Measurements from ENCODE around the gene PXDC1.
"Not testable (repeated sequence)": the region's sequence is repeated elsewhere in the genome, so short reads cannot be mapped to it uniquely, and the experiment has no call there.

Gene PXDC1

DNA sequence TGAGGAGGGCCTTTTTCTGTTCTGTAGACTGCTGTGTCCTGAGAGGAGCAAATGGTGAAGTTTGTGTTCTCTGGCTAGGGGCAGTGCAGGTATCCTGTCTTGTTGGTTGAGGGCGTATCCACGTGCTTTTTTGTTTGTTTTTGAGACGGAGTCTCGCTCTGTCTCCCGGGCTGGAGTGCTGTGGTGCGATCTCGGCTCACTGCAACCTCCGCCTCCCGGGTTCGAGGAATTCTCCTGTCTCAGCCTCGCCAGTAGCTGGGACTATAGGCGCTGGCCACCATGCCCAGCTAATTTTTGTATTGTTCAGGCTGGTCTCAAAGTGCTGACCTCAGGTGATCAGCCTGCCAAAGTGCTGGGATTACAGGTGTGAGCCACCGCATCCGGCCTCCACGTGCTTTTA is 10.8 kb upstream of the PXDC1 start:
- no peak for DNase-seq (ENCODE audit: low read depth)

DNA sequence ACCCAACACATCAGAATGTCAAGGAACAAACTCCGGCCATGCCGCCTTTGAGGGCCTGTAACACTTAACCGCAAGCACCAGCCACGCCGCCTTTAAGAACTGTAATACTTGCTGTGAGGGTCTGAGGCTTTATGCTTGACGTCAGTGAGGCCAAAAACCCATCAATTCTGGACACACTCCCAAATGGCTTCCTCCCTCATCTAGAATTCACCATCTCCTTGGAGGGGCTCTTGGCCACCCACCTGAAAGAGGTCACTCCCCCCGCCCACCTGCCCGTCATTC is 10.4 kb upstream of the PXDC1 start:
- no peak for DNase-seq (ENCODE audit: low read depth)

DNA sequence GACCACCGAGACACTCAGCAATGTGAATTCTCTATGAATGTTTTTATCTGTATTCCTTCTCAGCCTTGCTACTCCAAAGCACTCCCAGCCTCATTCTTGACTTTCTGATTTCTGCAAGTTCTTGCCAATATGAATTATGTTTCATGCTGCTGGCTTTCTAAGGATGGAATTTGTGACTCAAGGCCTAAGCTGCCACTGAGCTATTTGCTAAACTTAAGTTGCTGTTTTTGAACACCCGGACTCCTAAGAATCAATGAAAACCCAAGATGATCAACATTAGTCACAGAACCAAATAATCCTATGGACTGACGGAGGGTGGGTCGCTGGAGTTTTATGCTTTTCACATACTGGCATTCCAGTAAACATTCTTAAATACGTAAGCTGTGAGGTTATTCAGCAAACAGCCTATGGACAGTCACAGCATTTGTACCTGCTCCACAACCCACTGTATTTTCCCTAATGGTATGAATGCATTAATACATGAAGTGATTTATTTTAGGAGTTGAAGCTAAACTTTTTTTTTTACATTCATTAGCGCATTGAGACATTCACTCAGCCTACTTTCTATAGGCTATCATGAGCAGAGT is 8.2 kb upstream of the PXDC1 start:
- DNase-seq (ENCODE audit: low read depth), result peak; percentile 68

DNA sequence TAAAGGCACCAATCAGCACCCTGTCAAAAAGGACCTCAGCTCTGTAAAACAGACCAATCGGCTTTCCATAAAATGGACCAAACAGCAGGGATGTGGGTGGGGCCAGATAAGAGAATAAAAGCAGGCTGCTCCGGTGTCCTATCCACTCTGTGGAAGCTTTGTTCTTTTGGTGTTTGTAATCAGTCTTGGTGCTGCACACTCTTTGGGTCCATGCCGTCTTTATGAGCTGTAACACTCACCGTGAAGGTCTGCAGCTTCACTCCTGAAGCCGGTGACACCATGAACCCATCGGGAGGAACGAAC is 7.3 kb upstream of the PXDC1 start:
- no peak for DNase-seq (ENCODE audit: low read depth)

DNA sequence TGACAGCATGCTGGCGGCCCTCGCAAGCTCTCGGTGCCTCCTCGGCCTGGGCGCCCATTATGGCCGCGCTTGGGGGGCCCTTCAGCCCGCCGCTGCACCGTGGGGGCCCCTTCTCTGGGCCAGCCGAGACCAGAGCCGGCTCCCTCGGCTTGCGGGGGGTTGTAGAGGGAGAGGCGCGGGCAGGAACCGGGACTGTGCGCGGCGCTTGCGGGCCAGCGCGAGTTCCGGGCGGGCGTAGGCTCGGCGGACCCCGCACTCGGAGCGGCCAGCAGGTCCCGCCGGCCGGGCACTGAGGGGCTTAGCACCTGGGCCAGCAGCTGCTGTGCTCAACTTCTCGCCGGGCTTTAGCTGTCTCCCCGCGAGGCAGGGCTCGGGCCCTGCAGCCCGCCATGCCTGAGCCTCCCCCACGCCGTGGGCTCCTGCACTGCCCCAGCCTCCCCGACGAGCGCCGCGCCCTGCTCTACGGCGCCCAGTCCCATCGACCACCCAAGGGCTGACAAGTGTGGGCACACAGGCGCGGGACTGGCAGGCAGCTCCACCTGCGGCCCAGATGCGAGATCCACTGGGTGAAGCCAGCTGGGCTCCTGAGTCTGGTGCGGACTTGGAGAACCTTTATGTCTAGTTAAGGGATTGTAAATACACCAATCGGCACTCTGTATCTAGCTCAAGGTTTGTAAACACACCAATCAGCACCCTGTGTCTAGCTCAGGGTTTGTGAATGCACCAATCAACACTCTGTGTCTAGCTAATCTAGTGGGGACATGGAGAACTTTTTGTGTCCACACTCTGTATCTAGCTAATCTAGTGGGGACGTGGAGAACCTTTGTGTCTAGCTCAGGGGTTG is 6.7 kb upstream of the PXDC1 start:
- DNase-seq (ENCODE audit: low read depth), result not testable (repeated sequence)

DNA sequence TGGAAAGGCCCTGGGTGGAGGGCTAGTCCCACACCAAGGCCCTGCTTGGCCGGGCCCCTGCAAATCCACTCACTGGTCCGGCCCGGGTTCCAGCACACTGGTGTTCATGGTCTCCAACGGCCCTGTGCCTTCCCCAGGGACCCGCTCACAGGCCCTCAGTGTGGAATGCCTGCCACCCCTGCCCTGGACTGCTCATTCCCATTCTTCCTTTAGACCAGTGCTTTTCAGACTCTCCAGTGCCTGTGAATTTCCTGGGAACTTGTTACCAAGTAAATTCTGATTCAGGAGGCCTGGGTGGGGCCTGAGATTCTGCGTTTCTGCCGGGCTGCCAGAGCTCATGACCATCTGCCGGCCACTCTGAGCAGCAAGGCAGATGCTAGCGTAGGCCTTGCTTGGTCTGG is 5.7 kb upstream of the PXDC1 start:
- no peak for DNase-seq (ENCODE audit: low read depth)

DNA sequence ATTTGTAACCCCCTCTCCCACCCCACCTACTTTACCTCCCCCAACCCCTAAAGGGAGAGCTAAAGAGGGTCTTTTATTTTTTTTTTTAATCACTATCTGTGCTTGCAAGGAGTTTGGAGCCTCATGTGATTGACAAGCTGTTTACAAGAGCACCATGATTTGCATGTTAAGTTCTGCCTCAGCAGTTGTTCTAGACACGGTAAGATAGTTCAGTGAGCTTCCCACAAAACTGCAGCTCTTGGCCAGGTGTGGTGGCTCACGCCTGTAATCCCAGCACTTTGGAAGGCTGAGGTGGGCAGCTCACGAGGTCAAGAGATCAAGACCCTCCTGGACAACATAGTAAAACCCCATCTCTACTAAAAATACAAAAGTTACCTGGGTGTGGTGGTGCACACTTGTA is 5.0 kb upstream of the PXDC1 start:
- DNase-seq (ENCODE audit: low read depth), result no peak

DNA sequence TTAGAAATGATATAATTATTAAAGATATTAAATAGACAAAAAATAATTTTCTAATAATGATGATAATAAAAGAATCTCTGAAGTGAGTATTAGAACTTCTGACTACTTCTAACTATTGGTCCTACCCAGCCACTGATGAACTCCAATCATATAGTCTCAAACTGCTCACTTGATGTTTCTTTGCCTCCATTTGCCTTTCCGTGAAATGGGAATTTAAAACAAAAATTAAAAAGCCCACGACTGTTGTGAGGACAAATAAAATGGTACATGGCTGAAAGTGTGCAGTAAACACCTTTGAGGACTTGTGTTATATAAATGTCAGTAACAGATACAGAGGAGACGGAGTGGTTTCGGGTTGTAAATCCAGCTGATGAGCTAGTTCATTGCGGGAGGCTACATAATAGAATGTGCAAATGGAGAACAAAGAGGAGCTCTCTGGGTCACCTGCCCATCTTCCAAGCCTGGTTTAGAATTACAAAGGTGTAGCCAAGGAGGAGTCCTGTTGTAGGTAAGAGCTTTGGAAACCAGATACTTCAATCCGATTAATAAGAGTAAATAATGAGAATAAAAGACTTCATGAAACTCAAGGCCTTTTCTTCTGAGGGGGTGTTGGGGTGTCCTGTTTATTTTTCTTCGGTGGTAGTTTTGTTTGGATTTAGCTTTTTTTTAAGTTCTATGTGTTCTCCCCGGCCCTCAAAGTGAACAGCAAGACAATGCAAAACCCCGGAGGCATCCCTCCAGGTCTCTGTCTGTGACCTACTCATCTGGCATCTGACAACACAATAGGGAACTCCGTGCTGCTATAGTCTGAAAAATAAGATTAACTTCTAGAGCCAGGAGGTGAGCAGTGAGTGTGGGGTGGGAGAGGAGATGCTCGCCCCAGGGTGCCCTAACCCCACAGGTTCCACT is 4.4 kb upstream of the PXDC1 start:
- no peak for DNase-seq (ENCODE audit: low read depth)

DNA sequence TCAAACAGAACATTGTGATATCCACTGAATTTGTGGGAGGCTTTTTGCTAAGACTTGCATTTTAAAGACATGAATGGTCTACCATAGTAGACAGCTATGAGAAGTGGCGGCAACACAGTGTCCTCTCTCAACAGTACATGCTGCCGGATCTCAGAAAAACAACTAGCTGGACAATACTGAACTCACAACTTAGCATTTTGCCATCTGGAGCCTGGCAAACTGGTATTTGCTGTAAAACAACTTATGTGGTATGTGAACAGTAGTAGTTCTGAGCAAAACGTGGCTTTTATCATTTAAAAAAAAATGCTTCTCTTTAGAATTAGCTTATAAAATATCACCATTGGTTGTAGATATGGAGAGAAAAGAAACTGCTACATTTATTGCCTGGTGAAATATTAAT is 3.3 kb upstream of the PXDC1 start:
- no peak for DNase-seq (ENCODE audit: low read depth)

DNA sequence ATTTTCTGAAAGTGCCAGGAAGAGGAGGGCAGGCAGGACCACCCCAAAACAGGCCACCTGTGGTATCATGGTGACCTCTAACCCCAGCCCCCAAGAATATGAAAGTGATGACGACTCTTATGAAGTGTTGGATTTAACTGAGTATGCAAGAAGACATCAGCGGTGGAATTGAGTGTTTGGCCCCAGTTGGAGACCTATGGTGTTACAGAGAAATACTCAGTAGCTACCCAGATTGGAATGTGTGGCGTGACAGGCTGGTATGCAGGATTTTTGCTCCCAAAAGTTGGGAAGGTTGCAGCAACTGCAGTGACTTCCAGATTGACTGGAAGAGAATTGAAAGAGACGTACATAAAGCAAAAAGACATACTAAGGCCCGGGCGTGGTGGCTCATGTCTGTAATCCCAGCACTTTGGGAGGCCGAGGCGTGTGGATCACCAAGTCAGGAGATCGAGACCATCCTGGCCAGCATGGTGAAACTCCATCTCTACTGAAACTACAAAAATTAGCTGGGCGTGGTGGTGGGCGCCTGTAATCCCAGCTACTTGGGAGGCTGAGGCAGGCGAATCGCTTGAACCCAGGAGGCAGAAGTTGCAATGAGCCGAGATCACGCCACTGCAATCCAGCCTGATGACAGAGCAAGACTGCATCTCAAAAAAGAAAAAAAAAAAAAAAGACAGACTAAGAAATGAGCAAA is 2.7 kb upstream of the PXDC1 start:
- DNase-seq (ENCODE audit: low read depth), result not testable (repeated sequence)

DNA sequence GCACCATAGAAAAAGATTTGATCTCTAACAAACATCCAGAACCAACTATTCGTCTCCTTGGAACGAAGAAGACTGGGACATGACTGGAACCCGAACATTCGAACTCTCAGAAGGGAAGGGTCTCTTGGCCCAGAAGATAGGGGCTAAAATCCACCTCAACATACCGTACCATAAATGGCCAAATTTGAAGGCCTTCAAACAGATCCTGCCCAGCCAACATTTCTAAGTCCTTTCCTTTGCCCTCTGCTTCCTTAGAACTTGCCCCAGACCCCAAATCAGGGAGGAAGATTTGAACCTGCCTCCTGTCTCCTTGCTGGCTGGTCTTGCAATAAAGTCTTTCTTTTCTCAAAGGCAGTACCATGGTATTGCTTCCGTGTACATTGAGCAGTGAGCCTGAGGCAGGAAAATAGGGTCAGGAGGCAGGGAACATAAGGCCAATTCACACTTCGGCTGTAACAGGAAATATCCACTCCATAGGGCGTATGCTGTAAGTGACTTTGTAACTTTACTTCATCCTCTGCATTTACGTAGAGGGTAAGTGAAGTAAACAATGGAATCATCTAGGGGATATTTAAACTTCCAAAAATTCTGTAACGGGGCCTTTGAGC is 1.8 kb upstream of the PXDC1 start:
- no peak for DNase-seq (ENCODE audit: low read depth)

DNA sequence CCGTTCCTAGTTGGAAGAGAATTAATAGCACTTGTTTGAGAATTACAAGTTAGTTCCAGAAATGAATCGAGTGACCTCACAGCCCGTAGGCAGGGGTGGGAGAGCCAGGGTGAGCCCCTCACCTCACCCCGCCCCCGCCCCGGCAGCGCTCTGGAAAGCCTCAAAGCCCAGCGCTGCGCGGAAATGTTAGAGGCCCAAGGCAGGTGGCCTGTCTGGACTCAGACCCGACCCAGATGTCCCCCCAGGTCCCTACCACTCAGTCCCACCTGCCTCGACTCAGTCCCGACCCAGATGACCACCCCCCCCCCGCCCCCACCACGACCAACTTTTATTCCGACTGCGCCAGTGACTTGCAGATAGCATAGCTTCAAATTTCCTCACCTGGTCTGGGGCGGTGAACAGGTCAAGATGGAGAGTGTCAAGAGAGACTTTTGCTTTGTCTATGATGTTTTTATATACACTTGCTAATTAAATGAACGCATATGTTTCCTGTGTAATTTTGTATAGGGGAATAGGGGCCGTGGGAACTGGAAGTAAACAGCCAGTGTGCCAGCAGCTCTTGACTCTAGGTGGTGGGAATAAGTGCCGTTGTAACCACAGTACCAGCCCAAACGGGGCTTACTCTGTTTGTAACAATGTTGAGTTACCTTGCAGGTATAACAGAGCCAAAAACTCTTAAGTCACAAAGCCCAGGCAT is 1.2 kb upstream of the PXDC1 start:
- DNase-seq (ENCODE audit: low read depth), result no peak

DNA sequence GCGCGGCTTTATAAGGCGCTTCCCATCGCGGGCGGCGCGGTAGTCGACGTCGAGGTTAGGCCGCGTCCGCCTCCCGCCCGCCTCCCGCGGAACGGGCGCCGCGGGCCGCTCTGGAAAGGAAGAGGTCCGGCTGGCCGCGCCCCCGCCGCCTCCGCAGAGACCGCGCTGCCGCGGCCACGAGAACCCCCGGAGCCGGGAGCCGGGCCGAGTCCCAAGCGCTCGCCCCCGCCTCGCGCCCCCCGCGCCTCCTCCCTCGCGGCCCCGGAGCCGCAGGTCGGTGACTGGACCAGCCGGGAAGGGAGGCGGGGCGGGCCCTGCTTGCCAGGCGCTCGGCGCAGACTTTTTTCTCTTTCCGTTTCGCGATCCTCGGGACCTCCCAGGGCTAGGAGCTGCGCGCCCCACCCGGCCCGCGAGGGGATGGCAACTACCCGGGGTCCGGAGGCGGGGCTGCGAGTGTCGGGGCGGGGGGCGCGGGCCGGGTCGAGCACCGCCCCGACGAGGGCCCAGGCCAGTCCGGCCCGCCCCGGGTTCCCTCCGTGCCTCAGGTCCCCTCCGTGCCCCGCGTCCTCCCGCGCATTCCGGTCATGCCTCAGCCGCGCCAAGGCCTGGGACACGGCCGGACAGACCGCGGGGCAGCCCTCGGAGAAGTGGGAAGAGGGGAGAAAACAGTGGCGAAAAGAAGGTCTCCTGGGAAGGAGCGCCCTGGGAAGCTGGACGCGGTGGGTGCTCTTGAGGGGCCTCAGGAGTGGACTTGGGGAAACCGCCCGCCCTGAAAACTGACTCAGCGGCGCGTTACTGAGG is 417 bp upstream of the PXDC1 start:
- peak; percentile 51 for DNase-seq (ENCODE audit: low read depth)

DNA sequence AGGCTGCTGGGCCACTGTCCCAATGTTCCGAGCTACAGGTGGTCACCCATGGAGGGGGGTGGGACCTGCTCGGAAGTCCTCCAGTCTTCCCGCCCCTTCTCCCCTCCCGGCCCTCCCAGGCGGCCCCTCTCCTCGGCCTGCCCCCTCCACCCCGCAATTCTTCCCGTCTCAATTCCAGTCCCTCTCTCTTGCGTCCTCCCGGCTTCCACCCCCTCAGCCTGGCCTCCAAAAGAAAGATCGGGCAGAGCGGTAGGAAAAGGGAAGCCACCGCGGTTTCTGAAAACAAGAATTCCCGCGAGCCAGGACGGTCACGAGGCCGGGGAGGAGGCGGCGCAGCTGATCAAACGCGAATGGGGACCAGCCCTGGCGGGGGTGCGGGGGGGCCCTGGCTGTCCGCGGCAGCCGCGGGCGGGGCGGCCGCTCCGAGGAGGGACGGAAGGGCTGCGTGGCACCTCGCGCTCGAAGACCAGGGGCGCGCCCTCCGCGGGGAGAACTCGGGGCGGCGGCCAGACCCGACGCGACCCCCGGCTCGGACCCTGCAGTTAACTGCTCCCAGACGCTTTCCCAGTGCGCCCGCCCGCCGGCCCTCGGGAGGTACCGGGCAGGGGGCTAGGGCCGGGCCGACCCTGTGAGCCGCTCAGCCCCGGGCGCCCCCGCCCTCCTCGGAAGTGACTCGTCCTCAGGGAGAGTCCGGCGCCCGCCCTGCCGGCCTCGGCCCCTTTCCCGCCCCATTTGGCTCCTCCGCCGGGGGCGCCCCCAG is 1.0 kb downstream of the PXDC1 start:
- no peak for DNase-seq (ENCODE audit: low read depth)

DNA sequence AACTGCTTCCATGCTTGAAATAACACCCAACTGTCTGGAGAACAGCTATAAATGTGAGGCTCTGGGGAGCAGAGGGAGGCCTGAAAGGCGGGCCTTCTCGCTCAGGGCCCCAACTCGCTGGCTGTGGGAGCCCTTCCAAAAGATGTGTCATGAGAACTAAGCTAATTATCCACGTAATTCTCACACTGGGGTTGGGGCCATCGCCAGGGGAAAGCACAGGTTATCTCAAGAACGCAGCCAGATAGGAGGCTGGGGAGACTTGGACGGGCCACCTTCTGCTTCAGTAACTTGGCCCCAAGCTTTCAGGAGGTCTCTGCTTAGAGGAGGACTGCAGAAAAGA is 1.6 kb downstream of the PXDC1 start:
- DNase-seq (ENCODE audit: low read depth), result no peak

DNA sequence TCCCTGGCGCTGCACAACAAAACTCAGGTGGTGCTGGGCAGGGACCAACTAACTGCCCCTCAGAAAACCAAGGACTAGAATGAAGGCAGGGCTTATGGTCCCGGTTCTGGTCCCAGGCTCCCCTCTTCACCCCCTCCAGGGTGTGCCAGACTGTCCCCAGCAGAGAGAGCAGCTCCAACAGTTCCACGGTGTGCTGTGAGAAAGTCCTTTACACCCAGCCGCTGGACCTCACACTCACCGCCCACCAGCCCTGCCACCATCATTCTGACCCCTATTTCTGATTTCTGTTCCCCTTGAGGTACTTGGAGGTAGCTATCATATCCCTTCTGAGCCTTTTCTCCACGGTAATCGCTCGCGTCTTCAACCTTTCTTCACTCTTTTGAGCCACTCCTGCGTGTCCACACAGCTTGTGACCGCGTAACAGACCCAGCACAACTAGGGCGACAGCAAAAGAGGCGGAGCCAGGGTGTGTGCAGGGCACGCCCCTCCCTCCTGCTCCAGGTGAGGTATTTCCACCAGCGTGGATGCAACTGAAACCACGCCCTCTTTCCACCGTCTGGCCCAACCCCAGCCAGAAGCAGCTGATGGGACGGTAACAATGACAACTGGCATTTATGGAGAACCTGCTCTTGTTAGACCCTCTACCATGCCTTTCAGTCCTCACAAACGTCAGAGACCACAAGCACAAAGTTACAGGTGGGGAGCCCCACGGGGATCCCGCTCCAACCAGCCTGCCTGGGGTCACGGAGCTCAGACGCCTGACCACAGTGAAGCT is 2.3 kb downstream of the PXDC1 start:
- no peak for DNase-seq (ENCODE audit: low read depth)

DNA sequence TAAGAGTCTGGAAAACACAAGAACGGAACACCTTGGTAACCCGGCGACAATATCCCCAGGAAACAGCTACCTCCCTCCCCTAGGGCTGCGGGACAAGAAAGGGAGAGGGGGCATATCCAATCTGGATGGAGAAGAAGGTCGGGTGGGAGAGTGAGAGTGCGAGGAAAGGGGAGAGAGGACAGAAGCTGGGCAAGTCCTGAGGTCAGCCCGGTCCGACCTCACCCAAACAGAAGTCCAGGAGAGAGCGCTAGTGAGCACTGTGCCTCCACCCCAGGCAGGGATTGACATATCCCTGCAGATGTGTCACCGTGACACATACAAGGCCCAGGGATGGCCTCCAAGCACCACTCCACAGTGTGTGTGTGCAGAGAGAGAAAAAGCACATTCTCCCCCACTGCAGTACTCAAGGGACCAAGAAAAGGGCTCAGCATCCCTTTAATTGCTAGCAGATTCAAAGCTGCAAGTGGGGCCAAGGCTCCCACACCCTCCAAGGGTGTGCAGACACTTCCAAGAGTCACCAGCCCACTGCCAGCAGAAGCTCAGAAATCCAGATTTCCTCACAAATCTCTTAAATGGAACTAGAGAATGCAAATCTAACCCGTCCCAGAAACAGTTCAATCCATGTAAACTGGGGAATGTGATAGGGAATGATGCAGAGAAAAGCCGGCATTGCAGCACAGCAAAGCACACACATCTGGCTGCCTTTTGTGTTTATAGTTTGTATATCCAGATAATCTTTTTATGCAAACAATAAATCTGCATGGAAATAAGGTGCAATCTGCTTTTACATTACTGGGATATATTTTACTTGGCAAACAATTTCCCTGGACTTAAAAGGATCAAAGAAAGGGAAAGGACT is 3.1 kb downstream of the PXDC1 start:
- DNase-seq (ENCODE audit: low read depth), result no peak

DNA sequence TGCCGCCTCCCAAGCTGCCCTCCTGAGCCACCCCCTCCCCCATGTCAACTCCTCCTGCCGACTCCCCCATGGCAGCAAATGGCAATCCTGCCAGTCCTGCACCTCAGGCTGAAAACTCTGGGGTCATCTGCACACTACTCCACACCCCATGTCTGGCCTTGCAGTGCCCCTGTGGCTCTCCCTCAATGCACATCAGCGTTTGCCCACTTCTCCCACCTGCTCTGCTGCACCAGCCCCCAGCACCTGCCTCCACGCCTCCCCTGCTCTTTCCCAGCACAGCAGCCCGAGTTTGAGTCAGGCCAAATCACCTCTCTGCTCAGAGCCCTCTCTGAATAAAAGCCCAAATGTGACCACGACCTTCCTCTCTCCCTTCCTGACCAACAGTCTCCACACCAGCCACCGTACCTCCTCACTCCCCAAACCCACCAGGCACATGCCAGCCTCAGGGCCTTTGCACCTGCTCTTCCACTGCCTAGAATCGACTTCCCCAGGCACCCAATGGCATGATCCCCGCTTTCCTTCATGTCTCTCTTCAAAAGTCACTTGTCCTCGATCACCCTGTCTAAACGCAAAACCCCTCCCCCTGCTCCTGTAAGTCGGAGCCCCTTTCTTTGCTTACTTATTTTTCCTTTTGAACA is 4.3 kb downstream of the PXDC1 start:
- DNase-seq (ENCODE audit: low read depth), result no peak

Data from HS-27A (cell line).